ENCODE results near the gene NDUFS5.

DNA sequence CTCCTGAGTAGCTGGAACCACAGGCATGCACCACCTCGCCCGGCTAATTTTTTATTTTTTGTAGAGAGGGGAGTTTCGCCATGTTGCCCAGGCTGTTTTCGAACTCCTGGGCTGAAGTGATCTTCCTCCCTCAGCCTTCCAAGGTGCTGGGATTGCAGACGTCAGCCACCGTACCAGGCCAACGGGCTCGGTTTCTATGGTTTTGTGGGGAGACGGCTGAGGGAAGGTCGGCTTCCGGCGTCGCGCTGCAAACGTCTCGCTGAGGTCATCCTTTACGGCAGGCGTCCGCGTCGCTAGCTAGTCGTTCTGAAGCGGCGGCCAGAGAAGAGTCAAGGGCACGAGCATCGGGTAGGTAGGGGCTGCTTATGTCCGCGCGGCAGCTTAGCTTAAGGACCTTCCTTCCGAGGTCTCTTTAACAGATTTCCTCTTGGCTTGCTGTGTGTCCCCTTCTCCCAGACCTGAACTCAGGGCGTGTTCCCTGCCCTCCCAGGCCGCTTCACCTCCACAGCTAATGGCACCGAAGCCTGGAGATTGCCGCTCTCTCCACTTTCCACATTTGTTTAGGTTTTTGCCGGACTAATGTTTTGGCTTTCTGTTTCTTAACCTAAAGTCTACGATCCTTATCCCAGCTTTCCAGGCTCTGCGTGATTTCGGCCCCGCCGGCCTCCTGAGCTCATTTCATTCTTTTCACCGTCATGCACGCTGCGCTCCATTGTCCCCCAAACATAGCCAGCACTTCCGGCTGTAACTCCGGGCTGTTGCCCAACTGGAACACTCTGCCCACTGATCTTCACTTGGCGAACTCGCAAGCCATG, at the start of gene NDUFS5:
- TF ChIP-seq, protein P1, sequence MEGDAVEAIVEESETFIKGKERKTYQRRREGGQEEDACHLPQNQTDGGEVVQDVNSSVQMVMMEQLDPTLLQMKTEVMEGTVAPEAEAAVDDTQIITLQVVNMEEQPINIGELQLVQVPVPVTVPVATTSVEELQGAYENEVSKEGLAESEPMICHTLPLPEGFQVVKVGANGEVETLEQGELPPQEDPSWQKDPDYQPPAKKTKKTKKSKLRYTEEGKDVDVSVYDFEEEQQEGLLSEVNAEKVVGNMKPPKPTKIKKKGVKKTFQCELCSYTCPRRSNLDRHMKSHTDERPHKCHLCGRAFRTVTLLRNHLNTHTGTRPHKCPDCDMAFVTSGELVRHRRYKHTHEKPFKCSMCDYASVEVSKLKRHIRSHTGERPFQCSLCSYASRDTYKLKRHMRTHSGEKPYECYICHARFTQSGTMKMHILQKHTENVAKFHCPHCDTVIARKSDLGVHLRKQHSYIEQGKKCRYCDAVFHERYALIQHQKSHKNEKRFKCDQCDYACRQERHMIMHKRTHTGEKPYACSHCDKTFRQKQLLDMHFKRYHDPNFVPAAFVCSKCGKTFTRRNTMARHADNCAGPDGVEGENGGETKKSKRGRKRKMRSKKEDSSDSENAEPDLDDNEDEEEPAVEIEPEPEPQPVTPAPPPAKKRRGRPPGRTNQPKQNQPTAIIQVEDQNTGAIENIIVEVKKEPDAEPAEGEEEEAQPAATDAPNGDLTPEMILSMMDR (IDR thresholded peaks at IDR 0.05) = no peak
- peak in 1 of 2 donors; percentile 51 for TF ChIP-seq POLR2A (IDR thresholded peaks at IDR 0.05)
